K562 (cell line): ENCODE measurements around the gene FMOD. TPM values are rescaled to one million over a fixed set of nuclear protein-coding genes. Genes with fewer than 3 reads are reported as not detected.

ENCODE experiments used
- ATAC-seq: fragments of 200-7000 bp; cut with Tn5 transposase; 3 replicates; pipeline ENCODE4 v1.9.1; 2020; ENCODE audit warnings: moderate library complexity
- BruUV-seq: library from RNA; stranded (reverse); fragments of 400-500 nt; replicated peaks from 2 replicates; lab custom pipeline; 2021; lab: Mats Ljungman, UMichigan
- CTCF ChIA-PET: fragments of 300-600 bp; formaldehyde crosslinking; extraction: SDS; loops from one replicate; lab custom pipeline; 2021; ENCODE audit warnings: low intra/inter-chr PET ratio; lab: Yijun Ruan, JAX
- POLR2A ChIA-PET: fragments of 300-600, 350-650 bp; sonication (Branson Sonifier 250); formaldehyde crosslinking; extraction: SDS; loops from one replicate; lab custom pipeline; 2021; ENCODE audit warnings: antibody characterized with exemption, inconsistent platforms; lab: Yijun Ruan, JAX
- DNase-seq, 4 experiments: peaks; one replicate each; pipeline versions ENCODE4 v3.0.0 to v3.0.0-alpha.2; 2011 to 2018; ENCODE audit warnings: low spot score in 3 of 4, mixed read lengths in 3 of 4; ENCODE audit errors: extremely low read depth in 1 of 4
- FAIRE-seq: peaks from 2 replicates; lab custom pipeline; 2011; peaks lifted over from hg19 to GRCh38; lab: Jason Lieb, UNC
- H2AFZ ChIP-seq: 2 replicates; pipeline ENCODE4 v1.6.0; 2011; ENCODE audit warnings: low read depth, low read length, control low read depth, inconsistent platforms
- H3K27ac ChIP-seq: fragments of 200-600 bp; 3 replicates; pipeline ENCODE4 v1.8.0; 2011; ENCODE audit warnings: low read depth, mild to moderate bottlenecking, control low read depth, inconsistent platforms, low read length, moderate library complexity, mixed read lengths; ENCODE audit errors: extremely low read depth
- H3K27me3 ChIP-seq, 2 experiments: fragments of 300-600 bp in 1 of 2; 2 replicates in 1 of 2; 3 replicates in 1 of 2; pipeline versions ENCODE4 v1.6.0 to v1.8.0; 2011; ENCODE audit warnings: inconsistent platforms in 2 of 2, low read length in 2 of 2, mild to moderate bottlenecking in 1 of 2, mixed read lengths in 1 of 2, moderate library complexity in 1 of 2; ENCODE audit not compliant: control insufficient read depth in 2 of 2, insufficient read depth in 2 of 2
- H3K36me3 ChIP-seq: fragments of 300-600 bp; 3 replicates; pipeline ENCODE4 v1.8.0; 2011; ENCODE audit warnings: mild to moderate bottlenecking, low read length, inconsistent platforms; ENCODE audit not compliant: control insufficient read depth, insufficient read depth
- H3K4me1 ChIP-seq, 2 experiments: fragments of 200-600 bp in 1 of 2; replicated peaks in 1 of 2; 2 replicates in 1 of 2; 3 replicates in 1 of 2; pipeline versions ENCODE4 v1.5.1 to v1.8.0; 2011; ENCODE audit warnings: inconsistent platforms in 2 of 2, low read length in 2 of 2, mild to moderate bottlenecking in 1 of 2, mixed read lengths in 1 of 2, moderate library complexity in 1 of 2; ENCODE audit not compliant: control insufficient read depth in 2 of 2, insufficient read depth in 2 of 2
- H3K4me2 ChIP-seq: 2 replicates; pipeline ENCODE4 v1.6.1; 2011; ENCODE audit warnings: low read length, control low read depth, inconsistent platforms, mixed read lengths; ENCODE audit not compliant: insufficient read depth
- H3K4me3 ChIP-seq: fragments of 200-600 bp; sonication (generic), shearing (Covaris generic); 2 replicates; pipeline ENCODE4 v1.5.1; 2016; ENCODE audit warnings: control low read depth, inconsistent platforms
- H3K79me2 ChIP-seq: fragments of 200-600 bp; 3 replicates; pipeline ENCODE4 v1.8.0; 2011; ENCODE audit warnings: low read length, inconsistent platforms; ENCODE audit not compliant: control insufficient read depth, insufficient read depth
- H3K9ac ChIP-seq, 2 experiments: 2 replicates each; pipeline versions ENCODE4 v1.6.0 to v1.6.1; 2011; ENCODE audit warnings: low read depth in 2 of 2, low read length in 2 of 2, control low read depth in 1 of 2, inconsistent platforms in 1 of 2, mild to moderate bottlenecking in 1 of 2, mixed read lengths in 1 of 2; ENCODE audit not compliant: insufficient read depth in 1 of 2
- H3K9me1 ChIP-seq: one replicate; pipeline ENCODE4 v1.6.0; 2011; ENCODE audit warnings: inconsistent platforms, mild to moderate bottlenecking, low read length, moderate library complexity; ENCODE audit not compliant: control insufficient read depth, insufficient read depth
- H3K9me3 ChIP-seq: replicated peaks from 2 replicates; pipeline ENCODE4 v1.5.1; 2011; ENCODE audit warnings: low read depth, low read length, inconsistent platforms; ENCODE audit not compliant: control insufficient read depth, insufficient read depth
- H4K20me1 ChIP-seq: replicated peaks from 2 replicates; pipeline ENCODE4 v1.6.1; 2011; ENCODE audit warnings: low read length, inconsistent platforms, mixed read lengths; ENCODE audit not compliant: control insufficient read depth, insufficient read depth
- DACH1 ChIP-seq: fragments of 450-650 bp; IDR thresholded peaks from 2 replicates; pipeline ENCODE4 v1.6.1; 2018; ENCODE audit not compliant: partially characterized antibody
- DIDO1 ChIP-seq: fragments of 450-650 bp; IDR thresholded peaks from 2 replicates; pipeline ENCODE4 v1.6.1; 2016; ENCODE audit warnings: low read depth, missing biosample characterization, missing genetic modification characterization
- FOXA1 ChIP-seq: fragments of 450-650 bp; IDR thresholded peaks from 2 replicates; pipeline ENCODE4 v1.6.1; 2016; ENCODE audit warnings: mild to moderate bottlenecking, borderline replicate concordance
- MED1 ChIP-seq: sonication (generic); formaldehyde crosslinking; IDR thresholded peaks from 2 replicates; pipeline ENCODE4 v1.8.1; 2023; ENCODE audit warnings: missing genetic modification reagents, borderline replicate concordance
- RUNX1 ChIP-seq: sonication (generic); IDR thresholded peaks from 2 replicates; pipeline ENCODE4 v1.6.1; 2016; ENCODE audit warnings: antibody characterized with exemption, low read depth
- SETDB1 ChIP-seq: IDR thresholded peaks from one replicate; pipeline ENCODE4 v1.6.1; 2012; ENCODE audit warnings: low read length, control low read depth, inconsistent platforms
- TAF7 ChIP-seq: fragments of 450-650 bp; IDR thresholded peaks from 2 replicates; pipeline ENCODE4 v1.6.1; 2016; ENCODE audit warnings: missing genetic modification characterization, missing compliant biosample characterization
- ZNF740 ChIP-seq, 3 experiments: fragments of 200-800 bp in 1 of 3; sonication (Bioruptor generic) in 1 of 3; sonication (generic) in 1 of 3; formaldehyde crosslinking in 1 of 3; IDR thresholded peaks; 2 replicates each; pipeline versions ENCODE4 v1.6.1 to v1.8.0; 2016 to 2022; ENCODE audit warnings: mild to moderate bottlenecking in 2 of 3, missing compliant biosample characterization in 2 of 3, missing genetic modification characterization in 2 of 3, missing genetic modification reagents in 1 of 3
- ZSCAN32 ChIP-seq: fragments of 450-650 bp; formaldehyde crosslinking; IDR thresholded peaks from 2 replicates; pipeline ENCODE4 v1.4.0; 2020; ENCODE audit warnings: mild to moderate bottlenecking, moderate library complexity
- whole genome bisulfite sequencing: fragments of 100-300 bp; shearing (Covaris generic); methylation state at CpG from one replicate; pipeline ENCODE4 v1.1.6; 2016; ENCODE audit warnings: low coverage, mixed read lengths; ENCODE audit not compliant: insufficient coverage; ENCODE audit errors: missing lambda C conversion rate; 5-methylcytosine and 5-hydroxymethylcytosine counted together
- in situ Hi-C: fragments of 300-500 bp; cut with MboI; formaldehyde crosslinking; loops from 4 replicates; pipeline ENCODE4 v1.15.0; 2018; ENCODE audit warnings: inconsistent platforms, mixed read lengths
- intact Hi-C: fragments of 100-400 bp; cut with micrococcal nuclease; formaldehyde crosslinking; loops from 2 replicates; pipeline ENCODE4 v1.14.2; 2022
- polyA plus RNA-seq, 8 experiments: library from polyadenylated mRNA; depleted of rRNA in 4 of 8; stranded (reverse) in 5 of 8; unstranded in 3 of 8; fragments of >200 nt; fragmentation: Nextera tagmentation in 2 of 8; fragmentation: Illumina TruSeq in 1 of 8; extraction: Ambion mirVana in 2 of 8; extraction: Trizol in 1 of 8; gene quantifications; 2 replicates each; pipeline versions ENCODE4 v1.2.1 to v1.2.3, GENCODE V29; 2011 to 2014; ENCODE audit warnings: inconsistent platforms in 1 of 8, missing spikeins in 1 of 8
- total RNA-seq, 7 experiments: library from RNA; depleted of rRNA in 6 of 7; stranded (reverse); fragments of >200 nt in 6 of 7; fragmentation: Illumina TruSeq in 2 of 7; extraction: Trizol in 2 of 7; gene quantifications; 2 replicates each; pipeline versions ENCODE4 v1.2.1 to v1.2.3, GENCODE V29; 2011 to 2021; ENCODE audit warnings: low replicate concordance in 1 of 7

Gene FMOD
- total and polyA plus RNA-seq, 9 of the 15 experiments (the other 6 are each of a cell fraction or from before 2014, with no cell fraction given) = 0.03 to 0.13 (median 0.03) TPM; not detected in 6

DNA sequence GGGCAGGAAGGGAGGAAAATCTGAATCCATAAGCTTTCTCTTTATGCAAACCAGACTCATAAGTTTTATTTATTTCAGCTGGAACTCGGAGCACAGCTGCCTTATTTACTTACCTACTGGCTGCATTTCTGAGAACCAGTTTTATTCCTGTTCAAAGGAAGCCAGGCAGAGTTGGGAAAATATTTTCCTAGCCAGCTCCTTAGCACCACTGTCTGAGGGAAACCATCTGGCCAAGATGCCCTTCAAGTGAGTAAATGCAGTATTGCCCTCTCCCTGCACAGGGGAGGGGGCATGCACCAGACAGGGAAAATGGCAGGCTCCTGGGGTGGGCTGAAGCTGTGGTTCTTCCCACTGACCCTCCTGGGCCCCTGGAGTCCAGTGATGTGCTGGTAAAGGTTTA, 28.9 kb upstream of the FMOD start:
- intact Hi-C loops (no loop called here), in situ Hi-C loops (no loop called here)
- peaks cover 0 to 16% of the 10 kb centered on the region in 2 experiments; a peak in 2 of 5 replicates for H3K27me3 ChIP-seq
- POLR2A ChIA-PET = interaction anchor here (0.6 to 1.2 kb wide), 4 partner anchors 12 to 333 kb away, joined by 4 to 5 read pairs (median 4); no protein-coding TSS in a partner anchor
- 8% methylated on average over 1 of the region's 1 CpG for whole genome bisulfite sequencing
- no peaks in the 10 kb centered on the region for H4K20me1 ChIP-seq
- H3K4me2 ChIP-seq = no peak overlapping the region
- H3K4me3 ChIP-seq = no peak overlapping the region
- no peak overlapping the region for H2AFZ ChIP-seq
- DNase-seq = no peak
- H3K9ac ChIP-seq = no peak overlapping the region
- no peaks in the 10 kb centered on the region for H3K9me1 ChIP-seq
- H3K36me3 ChIP-seq = no peaks in the 10 kb centered on the region
- CTCF ChIA-PET = no interaction called here
- no peak for FAIRE-seq
- TF ChIP-seq MED1 (CRISPR knock-in tag) = no peak
- no peak for TF ChIP-seq TAF7
- no peak for TF ChIP-seq ZSCAN32 (CRISPR knock-in tag)
- no peak for TF ChIP-seq ZNF740 (CRISPR knock-in tag; IDR thresholded peaks at IDR 0.05)
- no peak for TF ChIP-seq ZNF740 (tag; IDR thresholded peaks at IDR 0.05)
- no peak for TF ChIP-seq RUNX1
- no peak for TF ChIP-seq SETDB1
- TF ChIP-seq FOXA1 = no peak
- no peak for TF ChIP-seq DACH1
- TF ChIP-seq DIDO1 (tag) = no peak
- no peaks in the 10 kb centered on the region for H3K4me1 ChIP-seq
- H3K27ac ChIP-seq = no peak overlapping the region
- BruUV-seq = no TSS peak
- no peak for ATAC-seq
- H3K79me2 ChIP-seq = no peaks in the 10 kb centered on the region
- no peaks in the 10 kb centered on the region for H3K9me3 ChIP-seq
